Ishikawa (cell line): Measurements from ENCODE around the gene ANKRD44.
A peak's percentile ranks its signal among the peaks of the same experiment; 100 is the strongest.

Experiments used
- CEBPB ChIP-seq: IDR thresholded peaks from 2 replicates; pipeline ENCODE4 v1.6.1; 2012
- CREB1 ChIP-seq: IDR thresholded peaks from 2 replicates; pipeline ENCODE4 v1.6.1; 2012; ENCODE audit warnings: low read depth
- EGR1 ChIP-seq: IDR thresholded peaks from 2 replicates; pipeline ENCODE4 v1.6.1; 2012
- EP300 ChIP-seq: IDR thresholded peaks from 2 replicates; pipeline ENCODE4 v1.6.1; 2012; ENCODE audit warnings: borderline replicate concordance
- FOXM1 ChIP-seq: IDR thresholded peaks from 2 replicates; pipeline ENCODE4 v1.6.1; 2012; ENCODE audit warnings: low read depth, borderline replicate concordance
- NFIC ChIP-seq: IDR thresholded peaks from 2 replicates; pipeline ENCODE4 v1.6.1; 2012
- RAD21 ChIP-seq: IDR thresholded peaks from 2 replicates; pipeline ENCODE4 v1.6.1; 2012; ENCODE audit warnings: low read depth
- TAF1 ChIP-seq: IDR thresholded peaks from 2 replicates; pipeline ENCODE4 v1.6.1; 2012; ENCODE audit warnings: low read depth, mild to moderate bottlenecking
- TCF12 ChIP-seq: IDR thresholded peaks from 2 replicates; pipeline ENCODE4 v1.6.1; 2012; ENCODE audit warnings: low read depth
- TEAD4 ChIP-seq: IDR thresholded peaks from 2 replicates; pipeline ENCODE4 v1.6.1; 2012
- YY1 ChIP-seq: IDR thresholded peaks from 2 replicates; pipeline ENCODE4 v1.6.1; 2012; ENCODE audit warnings: low read depth
- ZBTB7A ChIP-seq: IDR thresholded peaks from 2 replicates; pipeline ENCODE4 v1.6.1; 2012; ENCODE audit warnings: low read depth
- TF ChIP-seq, protein P1 (sequence below): IDR thresholded peaks from 2 replicates; pipeline ENCODE4 v1.6.1; 2012
- TF ChIP-seq, protein P2 (sequence below): IDR thresholded peaks from 2 replicates; pipeline ENCODE4 v1.6.1; 2012; ENCODE audit warnings: low read depth, mild to moderate bottlenecking
- TF ChIP-seq, protein P3 (sequence below): IDR thresholded peaks from 2 replicates; pipeline ENCODE4 v1.6.1; 2012

ANKRD44 gene

DNA sequence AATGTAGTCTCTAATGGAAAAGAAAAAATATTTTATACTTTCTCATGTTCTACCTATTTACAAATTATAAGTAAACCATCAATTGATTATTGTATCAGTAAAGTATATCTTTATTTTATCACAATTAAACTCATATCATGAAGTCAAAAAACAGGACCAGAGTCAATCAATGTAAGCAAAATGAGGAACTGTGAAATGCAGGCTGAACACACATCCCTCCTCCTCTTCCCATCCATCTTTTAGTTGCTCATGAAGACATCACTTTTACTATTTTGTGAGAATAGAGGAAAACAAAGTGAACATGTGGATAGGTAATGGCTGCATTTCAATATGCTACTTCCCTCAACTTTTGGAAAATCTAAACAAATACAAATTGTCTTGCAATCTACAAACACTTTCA is 195.3 kb downstream of the ANKRD44 start:
- TF ChIP-seq CEBPB (no peak), EGR1 (no peak), ZBTB7A (no peak), YY1 (no peak), CREB1 (no peak), TCF12 (no peak), FOXM1 (no peak), RAD21 (no peak), TAF1 (no peak), NFIC (no peak), EP300 (no peak), TEAD4 (no peak)
- TF ChIP-seq, protein P1, sequence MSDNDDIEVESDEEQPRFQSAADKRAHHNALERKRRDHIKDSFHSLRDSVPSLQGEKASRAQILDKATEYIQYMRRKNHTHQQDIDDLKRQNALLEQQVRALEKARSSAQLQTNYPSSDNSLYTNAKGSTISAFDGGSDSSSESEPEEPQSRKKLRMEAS = no peak
- TF ChIP-seq, protein P2, sequence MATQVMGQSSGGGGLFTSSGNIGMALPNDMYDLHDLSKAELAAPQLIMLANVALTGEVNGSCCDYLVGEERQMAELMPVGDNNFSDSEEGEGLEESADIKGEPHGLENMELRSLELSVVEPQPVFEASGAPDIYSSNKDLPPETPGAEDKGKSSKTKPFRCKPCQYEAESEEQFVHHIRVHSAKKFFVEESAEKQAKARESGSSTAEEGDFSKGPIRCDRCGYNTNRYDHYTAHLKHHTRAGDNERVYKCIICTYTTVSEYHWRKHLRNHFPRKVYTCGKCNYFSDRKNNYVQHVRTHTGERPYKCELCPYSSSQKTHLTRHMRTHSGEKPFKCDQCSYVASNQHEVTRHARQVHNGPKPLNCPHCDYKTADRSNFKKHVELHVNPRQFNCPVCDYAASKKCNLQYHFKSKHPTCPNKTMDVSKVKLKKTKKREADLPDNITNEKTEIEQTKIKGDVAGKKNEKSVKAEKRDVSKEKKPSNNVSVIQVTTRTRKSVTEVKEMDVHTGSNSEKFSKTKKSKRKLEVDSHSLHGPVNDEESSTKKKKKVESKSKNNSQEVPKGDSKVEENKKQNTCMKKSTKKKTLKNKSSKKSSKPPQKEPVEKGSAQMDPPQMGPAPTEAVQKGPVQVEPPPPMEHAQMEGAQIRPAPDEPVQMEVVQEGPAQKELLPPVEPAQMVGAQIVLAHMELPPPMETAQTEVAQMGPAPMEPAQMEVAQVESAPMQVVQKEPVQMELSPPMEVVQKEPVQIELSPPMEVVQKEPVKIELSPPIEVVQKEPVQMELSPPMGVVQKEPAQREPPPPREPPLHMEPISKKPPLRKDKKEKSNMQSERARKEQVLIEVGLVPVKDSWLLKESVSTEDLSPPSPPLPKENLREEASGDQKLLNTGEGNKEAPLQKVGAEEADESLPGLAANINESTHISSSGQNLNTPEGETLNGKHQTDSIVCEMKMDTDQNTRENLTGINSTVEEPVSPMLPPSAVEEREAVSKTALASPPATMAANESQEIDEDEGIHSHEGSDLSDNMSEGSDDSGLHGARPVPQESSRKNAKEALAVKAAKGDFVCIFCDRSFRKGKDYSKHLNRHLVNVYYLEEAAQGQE = no peak
- TF ChIP-seq, protein P3, sequence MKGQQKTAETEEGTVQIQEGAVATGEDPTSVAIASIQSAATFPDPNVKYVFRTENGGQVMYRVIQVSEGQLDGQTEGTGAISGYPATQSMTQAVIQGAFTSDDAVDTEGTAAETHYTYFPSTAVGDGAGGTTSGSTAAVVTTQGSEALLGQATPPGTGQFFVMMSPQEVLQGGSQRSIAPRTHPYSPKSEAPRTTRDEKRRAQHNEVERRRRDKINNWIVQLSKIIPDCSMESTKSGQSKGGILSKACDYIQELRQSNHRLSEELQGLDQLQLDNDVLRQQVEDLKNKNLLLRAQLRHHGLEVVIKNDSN = no peak

DNA sequence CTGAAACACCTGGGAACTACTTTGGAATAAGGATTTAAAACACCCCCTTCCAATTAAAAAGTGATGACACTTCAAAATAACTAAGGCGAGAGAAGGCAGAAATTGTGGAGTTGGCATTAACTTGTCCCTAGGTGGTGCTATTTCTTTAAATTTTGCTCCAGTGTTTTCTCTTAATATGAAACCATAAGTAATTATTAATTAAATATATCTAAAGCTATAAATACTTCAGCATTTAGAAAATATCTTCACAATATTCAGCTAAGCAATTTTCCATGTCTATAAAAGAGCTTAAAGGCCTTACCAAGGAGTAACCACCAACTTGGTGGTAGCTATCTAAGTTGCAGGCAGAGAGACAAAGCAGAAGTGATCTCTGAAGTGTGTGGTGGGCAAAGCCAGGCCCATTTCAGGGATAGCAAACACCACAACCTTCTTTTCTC is 197.3 kb downstream of the ANKRD44 start:
- TF ChIP-seq RAD21 (peak; percentile 65), CEBPB (no peak), TEAD4 (no peak), CREB1 (no peak)
- TF ChIP-seq, protein P1 = no peak

DNA sequence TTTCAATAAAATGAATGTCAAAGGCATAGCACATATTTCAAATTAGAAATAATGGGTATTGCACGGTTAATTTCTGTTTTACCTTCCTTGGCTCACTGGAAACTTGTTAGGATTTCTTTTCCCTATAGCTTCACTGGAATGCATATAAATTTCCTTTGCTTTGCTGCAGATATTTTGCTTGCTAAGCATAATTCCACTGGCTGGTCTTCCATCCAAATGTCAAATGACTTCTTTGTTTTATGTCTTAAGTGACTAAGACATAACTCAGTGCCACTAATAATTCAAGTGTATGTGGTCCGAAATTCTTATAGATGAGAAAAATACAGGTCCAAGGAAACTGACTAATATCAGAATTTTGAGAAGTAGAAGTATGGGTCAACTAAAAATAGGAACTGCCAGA is 201.3 kb downstream of the ANKRD44 start:
- no peak for TF ChIP-seq TAF1
- TF ChIP-seq EGR1 = no peak
- TF ChIP-seq TCF12 = no peak
- TF ChIP-seq, protein P1 = no peak
- no peak for TF ChIP-seq YY1
- no peak for TF ChIP-seq TEAD4
- TF ChIP-seq, protein P3 = no peak
- TF ChIP-seq RAD21 = no peak
- TF ChIP-seq, protein P2 = no peak
- TF ChIP-seq EP300 = no peak
- TF ChIP-seq CREB1 = no peak
- no peak for TF ChIP-seq CEBPB
- TF ChIP-seq FOXM1 = no peak
- no peak for TF ChIP-seq NFIC
- TF ChIP-seq ZBTB7A = no peak

DNA sequence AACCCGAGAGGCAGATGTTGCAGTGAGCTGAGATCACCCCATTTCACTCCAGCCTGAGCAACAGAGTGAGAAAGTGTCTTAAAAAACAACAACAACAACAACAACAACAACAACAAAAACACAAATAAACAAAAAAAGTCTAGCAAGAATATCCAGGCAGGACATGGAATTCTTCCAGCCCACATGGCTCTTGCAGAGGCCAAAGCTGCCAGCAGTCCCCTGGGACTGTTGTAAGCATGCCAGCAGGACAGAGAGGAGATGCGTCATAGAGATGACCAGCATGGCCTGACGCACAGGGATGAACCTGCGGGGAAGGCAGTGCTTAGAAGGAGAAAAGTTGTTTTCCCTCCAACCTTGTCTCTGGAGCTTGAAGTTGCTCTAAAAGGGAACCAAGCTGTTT is 201.8 kb downstream of the ANKRD44 start:
- TF ChIP-seq YY1 (no peak), NFIC (no peak), ZBTB7A (no peak), TEAD4 (no peak), EP300 (no peak), CREB1 (no peak), TAF1 (no peak), RAD21 (no peak), EGR1 (no peak), TCF12 (no peak), CEBPB (no peak), FOXM1 (no peak)
- TF ChIP-seq, protein P1 = no peak
- TF ChIP-seq, protein P2 = no peak
- TF ChIP-seq, protein P3 = no peak
